Common myeloid progenitor, CD34-positive (primary cell): Measurements from ENCODE around the gene DRD4.

Experiments used
- CTCF ChIA-PET: fragments of 350-600 bp; sonication (Branson Sonifier 250); formaldehyde crosslinking; loops from one replicate; lab custom pipeline; 2021; ENCODE audit warnings: antibody characterized with exemption; lab: Charles Lee
- POLR2A ChIA-PET: fragments of 350-600 bp; sonication (Branson Sonifier 250); formaldehyde crosslinking; loops from one replicate; lab custom pipeline; 2021; ENCODE audit warnings: antibody characterized with exemption; lab: Charles Lee
- DNase-seq, 3 donors: peaks; one replicate each; pipeline versions ENCODE4 v3.0.0 to v3.0.0-alpha.2; 2013
- H3K27ac ChIP-seq, 2 experiments: 1 replicate in 1 of 2; 2 replicates in 1 of 2; pipeline ENCODE4 v1.7.0; 2013; ENCODE audit warnings: inconsistent platforms in 2 of 2, low read length in 2 of 2, mild to moderate bottlenecking in 2 of 2, low read depth in 1 of 2, moderate library complexity in 1 of 2; ENCODE audit not compliant: severe bottlenecking in 2 of 2, insufficient read depth in 1 of 2, poor library complexity in 1 of 2
- H3K27me3 ChIP-seq, 5 experiments: replicated peaks in 2 of 5; 1 replicate in 3 of 5; 2 replicates in 2 of 5; pipeline versions ENCODE4 v1.6.1 to v1.7.0; 2013; ENCODE audit warnings: low read length in 4 of 5, mild to moderate bottlenecking in 2 of 5, moderate library complexity in 2 of 5, inconsistent platforms in 1 of 5; ENCODE audit not compliant: insufficient read depth in 5 of 5, control insufficient read depth in 4 of 5
- H3K36me3 ChIP-seq, 4 experiments: 1 replicate in 2 of 4; 2 replicates in 2 of 4; pipeline versions ENCODE4 v1.6.1 to v1.7.0; 2013; ENCODE audit warnings: low read length in 3 of 4, control low read depth in 1 of 4, mild to moderate bottlenecking in 1 of 4; ENCODE audit not compliant: control insufficient read depth in 4 of 4, insufficient read depth in 4 of 4
- H3K4me1 ChIP-seq, 4 experiments: 1 replicate in 3 of 4; 2 replicates in 1 of 4; pipeline versions ENCODE4 v1.6.1 to v1.7.1; 2013; ENCODE audit warnings: low read length in 3 of 4, mild to moderate bottlenecking in 3 of 4, control low read depth in 1 of 4, inconsistent platforms in 1 of 4, moderate library complexity in 1 of 4; ENCODE audit not compliant: control insufficient read depth in 4 of 4, insufficient read depth in 4 of 4; ENCODE audit errors: control extremely low read depth in 1 of 4
- H3K4me3 ChIP-seq, 7 experiments: 1 replicate in 4 of 7; 2 replicates in 3 of 7; pipeline versions ENCODE4 v1.5.1 to v1.7.0; 2013; ENCODE audit warnings: mild to moderate bottlenecking in 7 of 7, low read length in 6 of 7, moderate library complexity in 6 of 7, inconsistent platforms in 2 of 7, low read depth in 2 of 7, control low read depth in 1 of 7; ENCODE audit not compliant: insufficient read depth in 4 of 7, control insufficient read depth in 1 of 7; ENCODE audit errors: extremely low read depth in 1 of 7
- H3K9me3 ChIP-seq, 5 experiments: 1 replicate in 4 of 5; 2 replicates in 1 of 5; pipeline versions ENCODE4 v1.6.1 to v1.7.1; 2013; ENCODE audit warnings: low read length in 4 of 5, mild to moderate bottlenecking in 2 of 5, inconsistent platforms in 1 of 5, low read depth in 1 of 5, moderate library complexity in 1 of 5; ENCODE audit not compliant: control insufficient read depth in 4 of 5, insufficient read depth in 2 of 5; ENCODE audit errors: control extremely low read depth in 1 of 5
- WGBS: methylation state at CpG from one replicate; pipeline ENCODE4 v1.1.5; 2013; ENCODE audit not compliant: insufficient coverage; 5-methylcytosine and 5-hydroxymethylcytosine counted together

DRD4 gene

DNA sequence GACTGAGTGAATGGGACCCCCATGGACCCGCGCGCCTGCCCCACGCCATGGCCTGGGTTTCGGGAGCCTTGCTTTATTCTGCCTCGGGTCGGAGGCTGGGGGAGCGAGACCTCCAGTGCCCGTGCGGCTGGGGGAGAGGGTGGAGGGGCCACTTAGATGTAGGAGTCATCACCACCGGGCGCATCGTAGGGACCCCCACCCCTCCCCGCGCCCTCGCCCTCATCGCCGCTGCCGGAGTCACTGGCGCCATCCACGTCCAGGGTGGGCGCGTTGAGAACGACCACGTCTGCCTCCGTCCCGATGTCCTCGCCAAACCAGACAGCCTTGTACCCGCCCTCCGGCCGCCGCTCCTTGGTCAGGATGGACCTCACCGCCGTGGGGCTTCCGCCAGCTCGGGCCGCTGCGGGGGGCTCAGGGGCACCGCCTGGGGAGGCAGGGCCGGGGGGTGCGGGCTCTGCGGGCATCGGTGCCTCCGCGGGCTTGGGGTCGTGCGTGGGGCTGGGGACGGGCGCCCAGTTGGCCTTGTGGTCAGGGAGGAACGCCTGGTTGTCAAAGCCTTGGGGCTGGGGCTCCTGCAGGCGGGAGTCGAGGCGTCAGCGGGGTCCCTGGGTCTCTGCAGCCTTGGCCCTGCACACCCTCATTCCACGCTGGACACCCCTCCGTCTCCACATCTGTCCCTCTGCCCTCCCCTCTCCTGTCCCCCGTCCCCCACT lies 19.7 kb upstream of the DRD4 start:
- Histone ChIP-seq H3K27ac (no peak overlapping the region), H3K4me3 (peak overlapping the region in 1 of 7 experiments; percentile 86), H3K36me3 (peaks cover 0 to 27% (median 13%) of the 10 kb centered on the region in 4 experiments), H3K4me1 (peaks cover 0 to 31% (median 23%) of the 10 kb centered on the region in 4 experiments), H3K9me3 (no peaks in the 10 kb centered on the region), H3K27me3 (no peaks in the 10 kb centered on the region)
- ChIA-PET POLR2A (no interaction called here), CTCF (no interaction called here)
- DNase-seq: no peak
- WGBS: 94% methylated on average over 53 of the region's 57 CpGs

DNA sequence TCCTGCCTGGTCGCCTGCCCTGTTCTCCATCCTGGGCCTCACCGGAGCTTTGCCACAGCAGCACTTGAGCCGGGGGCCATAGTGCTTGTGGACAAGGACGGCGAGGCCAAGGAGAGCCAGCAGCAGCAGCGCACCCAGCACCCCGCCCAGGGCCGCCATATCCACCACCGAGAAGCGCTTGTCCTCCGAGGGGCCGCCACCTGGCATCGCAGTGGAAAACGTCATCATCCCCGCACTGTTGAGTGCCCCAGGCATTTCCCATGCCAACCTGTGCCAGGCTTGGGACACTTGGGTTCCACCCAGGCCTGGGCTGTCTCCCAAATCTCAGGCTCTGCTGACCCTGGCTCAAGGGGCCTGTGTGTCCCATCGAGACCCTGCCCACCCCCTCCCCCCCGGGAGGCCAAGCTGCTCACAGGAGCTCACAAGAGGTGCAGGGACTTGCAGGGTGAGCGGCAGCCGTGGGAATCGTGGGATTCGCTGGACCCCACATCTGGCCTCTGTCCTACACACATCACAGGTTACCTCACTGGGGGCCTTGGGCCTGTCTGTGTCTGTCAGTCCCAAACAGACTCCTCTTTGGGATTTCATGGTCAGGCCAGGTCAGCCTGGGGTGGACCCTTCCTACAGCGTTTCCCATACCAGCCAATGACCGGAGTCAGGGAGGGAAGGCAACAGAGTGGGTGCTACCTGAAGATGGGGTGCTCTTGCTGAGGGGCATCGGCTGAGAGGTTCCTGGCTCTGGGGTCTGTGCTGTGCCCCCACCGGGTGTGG lies 19.0 kb upstream of the DRD4 start:
- POLR2A ChIA-PET: no interaction called here
- 94% methylated on average over 18 of the region's 25 CpGs for WGBS
- H3K4me1 ChIP-seq: peaks cover 0 to 31% (median 23%) of the 10 kb centered on the region in 4 experiments
- H3K36me3 ChIP-seq: peaks cover 0 to 19% (median 7%) of the 10 kb centered on the region in 4 experiments
- CTCF ChIA-PET: no interaction called here
- no peaks in the 10 kb centered on the region for H3K9me3 ChIP-seq
- DNase-seq: no peak
- H3K27me3 ChIP-seq: no peaks in the 10 kb centered on the region
- no peak overlapping the region for H3K27ac ChIP-seq
- H3K4me3 ChIP-seq: no peak overlapping the region

DNA sequence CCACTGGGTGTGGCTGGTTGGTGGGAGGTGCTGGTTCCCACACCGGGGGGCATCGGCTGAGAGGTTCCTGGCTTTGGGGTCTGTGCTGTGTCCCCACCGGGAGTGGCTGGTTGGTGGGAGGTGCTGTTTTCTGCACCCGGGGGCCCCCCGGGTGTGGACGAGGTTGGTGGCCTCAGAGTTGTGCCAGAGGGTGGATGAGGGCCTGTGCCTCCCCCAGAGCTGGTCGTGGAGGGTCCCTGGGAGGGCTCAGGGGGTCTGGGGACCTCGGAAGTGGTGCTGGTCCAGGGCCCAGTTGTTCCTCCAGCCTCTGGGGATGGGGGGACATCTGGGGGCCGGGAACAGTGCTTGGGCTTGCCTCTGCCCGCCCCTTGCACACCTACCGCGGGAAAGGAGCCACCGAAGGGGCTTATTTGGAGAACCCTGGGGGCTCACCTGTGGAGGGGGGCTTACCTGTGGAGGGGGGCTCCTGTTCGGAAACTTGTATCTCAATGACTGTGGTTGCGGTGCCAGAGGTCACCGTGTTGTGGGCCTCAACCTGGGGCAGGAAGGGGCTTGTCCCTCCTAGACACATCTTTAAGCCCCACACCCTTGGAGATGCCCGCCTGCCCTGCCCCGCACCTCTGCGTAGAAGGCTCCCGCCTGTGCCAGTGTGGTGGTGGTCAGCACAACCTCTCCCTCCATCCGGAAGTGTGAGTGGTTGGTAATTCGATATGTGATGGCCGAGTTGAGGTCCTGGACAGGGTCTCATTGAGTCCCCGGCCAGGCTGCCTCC lies 18.0 kb upstream of the DRD4 start:
- POLR2A ChIA-PET: no interaction called here

DNA sequence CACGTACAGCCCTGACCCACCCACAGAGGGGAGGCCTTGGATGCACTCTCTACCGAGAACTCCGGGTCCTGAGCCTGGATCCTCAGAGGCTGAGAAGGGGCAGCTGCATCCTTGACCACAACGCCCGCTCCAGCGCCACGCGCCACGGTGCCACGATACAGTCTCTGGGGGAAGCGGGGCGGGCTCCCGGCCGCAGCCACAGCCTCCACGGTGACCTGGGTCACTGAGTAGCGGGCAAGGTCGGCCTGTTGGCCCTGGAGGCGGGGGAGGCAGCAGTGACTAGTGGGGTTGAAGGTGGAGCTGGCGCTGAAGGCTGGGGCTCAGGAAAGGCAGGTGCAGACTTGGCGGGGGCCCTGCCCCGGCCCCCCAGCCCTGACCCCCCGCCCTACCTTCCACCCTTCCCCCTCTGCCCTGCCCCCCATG lies 17.4 kb upstream of the DRD4 start:
- 95% methylated on average over 14 of the region's 22 CpGs for WGBS
- H3K4me1 ChIP-seq: peaks cover 0 to 24% (median 19%) of the 10 kb centered on the region in 4 experiments
- H3K27me3 ChIP-seq: no peaks in the 10 kb centered on the region
- peaks cover 0 to 13% (median 3%) of the 10 kb centered on the region in 4 experiments for H3K36me3 ChIP-seq
- ChIA-PET CTCF (no interaction called here), POLR2A (no interaction called here)
- H3K9me3 ChIP-seq: no peaks in the 10 kb centered on the region
- H3K27ac ChIP-seq: no peak overlapping the region
- no peak for DNase-seq
- H3K4me3 ChIP-seq: no peak overlapping the region

More for the DNA sequence above, 18.0 kb upstream of the DRD4 start:
- Histone ChIP-seq H3K4me1 (peaks cover 0 to 30% (median 23%) of the 10 kb centered on the region in 4 experiments), H3K27ac (no peak overlapping the region), H3K36me3 (peaks cover 0 to 13% (median 6%) of the 10 kb centered on the region in 4 experiments), H3K4me3 (no peak overlapping the region), H3K27me3 (no peaks in the 10 kb centered on the region), H3K9me3 (no peaks in the 10 kb centered on the region)
- CTCF ChIA-PET: no interaction called here
- WGBS: 95% methylated on average over 8 of the region's 24 CpGs
- DNase-seq: no peak

DNA sequence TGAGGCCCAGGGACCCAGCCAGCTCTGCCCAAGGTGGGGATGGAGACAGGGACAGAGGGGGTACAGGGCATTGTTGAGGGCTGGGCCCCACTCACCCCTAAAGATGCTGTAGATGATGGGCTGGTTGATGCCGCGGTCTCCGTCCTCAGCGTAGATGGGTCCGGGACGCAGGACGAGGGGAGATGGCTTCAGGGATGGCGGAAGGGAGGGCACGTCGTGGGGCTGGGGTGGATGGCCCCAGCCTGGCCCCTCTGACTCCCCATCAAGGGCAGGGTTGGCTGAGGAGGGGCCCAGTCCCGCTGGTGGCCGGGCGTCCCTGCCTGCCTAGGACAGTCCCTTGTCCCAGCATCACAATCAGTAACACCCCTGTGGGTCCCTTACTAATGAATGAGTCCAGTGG lies 16.9 kb upstream of the DRD4 start:
- POLR2A ChIA-PET: no interaction called here
- peaks cover 0 to 18% (median 14%) of the 10 kb centered on the region in 4 experiments for H3K4me1 ChIP-seq
- 95% methylated on average over 6 of the region's 13 CpGs for WGBS
- H3K27me3 ChIP-seq: peaks cover 0 to under 1% (median 0%) of the 10 kb centered on the region in 5 experiments
- CTCF ChIA-PET: no interaction called here
- no peak for DNase-seq
- H3K9me3 ChIP-seq: no peaks in the 10 kb centered on the region
- peaks cover 0 to 13% (median 3%) of the 10 kb centered on the region in 4 experiments for H3K36me3 ChIP-seq
- no peak overlapping the region for H3K27ac ChIP-seq
- no peak overlapping the region for H3K4me3 ChIP-seq

DNA sequence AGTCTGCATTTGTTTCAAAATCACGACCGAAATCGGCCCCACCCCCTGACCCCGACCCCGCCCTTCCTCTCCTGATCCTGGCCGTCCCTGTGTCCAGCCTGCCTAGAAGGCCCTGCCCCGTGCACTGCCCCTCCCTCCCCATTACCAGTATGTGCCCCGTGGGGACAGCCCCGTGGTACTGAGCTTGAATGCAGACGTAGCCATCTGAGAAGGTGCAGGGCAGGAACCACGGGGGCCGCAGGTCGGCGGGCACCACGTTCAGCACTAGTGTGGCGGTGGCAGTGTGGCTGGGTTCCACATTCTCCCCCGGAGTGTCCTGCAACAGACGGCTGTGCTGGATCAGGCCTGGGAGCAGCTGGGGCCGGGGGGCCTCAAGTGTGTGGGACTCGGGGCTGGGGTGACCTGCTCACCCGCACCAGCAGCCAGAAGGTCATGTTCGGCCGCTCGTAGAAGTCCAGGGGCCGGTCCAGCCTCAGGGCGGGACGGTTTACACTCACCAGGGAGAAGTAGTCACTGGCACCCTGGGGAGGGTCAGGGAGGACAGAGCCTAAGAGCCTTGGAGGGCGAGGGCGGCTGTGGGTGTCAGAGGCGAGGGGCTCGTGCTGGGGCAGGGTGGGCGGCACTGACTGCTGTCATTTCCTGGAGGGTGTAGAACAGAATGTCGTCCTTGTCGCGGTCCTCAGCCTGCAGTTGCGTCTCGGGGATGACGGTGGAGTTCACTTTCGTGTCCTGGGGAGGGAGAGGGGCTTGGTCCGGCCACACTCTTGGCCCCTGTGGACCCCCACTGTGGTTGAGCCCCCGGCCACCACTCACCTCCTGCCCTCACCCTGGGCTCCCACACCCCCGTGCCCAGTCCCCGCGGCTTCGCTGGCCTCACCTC lies 15.9 kb upstream of the DRD4 start:
- POLR2A ChIA-PET: no interaction called here
- H3K27ac ChIP-seq: no peak overlapping the region
- H3K36me3 ChIP-seq: peaks cover 0 to 16% (median 3%) of the 10 kb centered on the region in 4 experiments
- peaks cover 0 to 14% (median 11%) of the 10 kb centered on the region in 4 experiments for H3K4me1 ChIP-seq
- CTCF ChIA-PET: no interaction called here
- no peak for DNase-seq
- no peak overlapping the region for H3K4me3 ChIP-seq
- 89% methylated on average over 37 of the region's 45 CpGs for WGBS
- H3K9me3 ChIP-seq: no peaks in the 10 kb centered on the region
- peaks cover 0 to 10% (median 0%) of the 10 kb centered on the region in 5 experiments for H3K27me3 ChIP-seq
